IPS-15b (cell line): ENCODE measurements around the gene PCNX4.
"Not testable (repeated sequence)": the region's sequence is repeated elsewhere in the genome, so short reads cannot be mapped to it uniquely, and the experiment has no call there.

Experiments
- H3K27me3 ChIP-seq: one replicate; pipeline ENCODE4 v1.6.1; 2013; ENCODE audit warnings: low read length; ENCODE audit not compliant: control insufficient read depth, insufficient read depth
- H3K36me3 ChIP-seq: one replicate; pipeline ENCODE4 v1.6.1; 2013; ENCODE audit warnings: low read length; ENCODE audit not compliant: control insufficient read depth, insufficient read depth
- H3K4me1 ChIP-seq: one replicate; pipeline ENCODE4 v1.6.1; 2013; ENCODE audit warnings: mild to moderate bottlenecking, low read length; ENCODE audit not compliant: control insufficient read depth, insufficient read depth
- H3K4me3 ChIP-seq: one replicate; pipeline ENCODE4 v1.5.1; 2013; ENCODE audit warnings: low read depth, low read length
- H3K9ac ChIP-seq: one replicate; pipeline ENCODE4 v1.6.1; 2013; ENCODE audit warnings: low read depth, mild to moderate bottlenecking, low read length
- H3K9me3 ChIP-seq: one replicate; pipeline ENCODE4 v1.6.1; 2013; ENCODE audit warnings: mild to moderate bottlenecking, low read length; ENCODE audit not compliant: control insufficient read depth, insufficient read depth

PCNX4 gene

DNA sequence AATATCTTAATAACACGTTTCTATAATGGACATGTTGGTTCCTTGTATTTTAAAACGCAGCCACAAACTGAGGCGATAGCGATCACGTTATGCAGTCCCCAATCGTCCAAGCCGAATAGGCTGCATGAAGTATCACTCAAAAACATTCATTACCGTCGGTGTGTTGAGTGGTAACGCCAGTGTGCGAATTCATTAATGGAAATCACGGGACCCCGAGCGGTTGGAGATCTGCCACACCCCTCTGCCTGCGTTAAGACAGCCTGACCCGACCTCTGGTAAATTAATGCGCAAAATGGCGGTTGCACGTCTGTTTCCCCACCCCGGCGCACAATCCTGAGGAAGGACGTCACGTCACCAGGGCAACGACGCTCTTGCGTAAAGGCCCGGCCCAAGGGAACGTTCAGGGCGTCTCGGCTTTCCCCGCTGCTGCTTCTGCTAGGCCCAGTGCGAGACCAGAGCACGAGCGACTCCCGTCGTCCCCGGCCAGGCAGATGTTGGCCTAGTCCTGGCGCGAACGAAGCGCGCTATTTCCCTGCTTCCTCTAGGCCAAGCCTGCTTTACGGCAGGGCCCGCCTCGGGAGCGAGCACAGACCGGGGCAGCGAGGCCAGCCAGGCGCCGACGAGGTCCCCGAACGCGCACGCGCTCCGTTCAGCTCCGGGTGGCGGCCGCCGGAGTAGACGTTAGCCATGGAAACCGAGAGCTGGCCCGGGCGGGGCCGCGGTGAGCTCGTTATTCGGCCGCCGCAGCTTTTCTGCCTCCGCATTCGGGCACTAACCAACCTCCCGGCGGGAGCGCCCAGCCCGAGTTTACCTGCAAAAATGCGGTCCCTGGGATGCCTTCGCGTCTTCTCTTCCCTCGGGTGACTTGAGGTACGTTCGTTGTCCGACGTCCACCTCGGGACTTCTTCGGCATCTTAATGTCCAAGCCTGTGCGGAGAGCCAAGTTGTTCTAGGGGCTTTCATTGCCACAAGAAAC is at the start of gene PCNX4:
Gene PCNX4, plus strand, starts transcription at position 374 of the 976 bp plus-strand sequence. CDS start 15,716 bp downstream, outside the sequence.
- Histone ChIP-seq H3K9ac (peak within 1 kb of the TSS; percentile 76), H3K9me3 (no peaks in the 10 kb centered on the region), H3K4me3 (peak within 1 kb of the TSS; percentile 92), H3K27me3 (no peaks in the 10 kb centered on the region), H3K36me3 (no peaks in the 10 kb centered on the region), H3K4me1 (peaks cover 17% of the 10 kb centered on the region)

DNA sequence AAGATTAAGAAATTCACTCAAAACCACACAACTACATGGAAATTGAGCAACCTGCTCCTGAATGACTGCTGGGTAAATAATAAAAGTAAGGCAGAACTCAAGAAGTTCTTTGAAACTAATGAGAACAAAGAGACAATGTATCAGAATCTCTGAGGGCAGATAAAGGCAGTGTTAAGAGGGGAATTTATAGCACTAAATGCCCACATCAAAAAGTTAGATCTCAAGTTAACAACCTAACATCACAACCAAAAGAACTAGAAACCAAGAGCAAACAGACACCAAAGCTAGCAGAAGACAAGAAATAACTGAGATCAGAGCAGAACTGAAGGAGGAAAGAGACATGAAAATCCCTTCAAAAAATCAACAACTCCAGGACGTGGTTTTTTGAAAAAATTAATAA is 43.7 kb upstream of the PCNX4 start:
- H3K9me3 ChIP-seq, H3K4me1 ChIP-seq: not testable (repeated sequence)

DNA sequence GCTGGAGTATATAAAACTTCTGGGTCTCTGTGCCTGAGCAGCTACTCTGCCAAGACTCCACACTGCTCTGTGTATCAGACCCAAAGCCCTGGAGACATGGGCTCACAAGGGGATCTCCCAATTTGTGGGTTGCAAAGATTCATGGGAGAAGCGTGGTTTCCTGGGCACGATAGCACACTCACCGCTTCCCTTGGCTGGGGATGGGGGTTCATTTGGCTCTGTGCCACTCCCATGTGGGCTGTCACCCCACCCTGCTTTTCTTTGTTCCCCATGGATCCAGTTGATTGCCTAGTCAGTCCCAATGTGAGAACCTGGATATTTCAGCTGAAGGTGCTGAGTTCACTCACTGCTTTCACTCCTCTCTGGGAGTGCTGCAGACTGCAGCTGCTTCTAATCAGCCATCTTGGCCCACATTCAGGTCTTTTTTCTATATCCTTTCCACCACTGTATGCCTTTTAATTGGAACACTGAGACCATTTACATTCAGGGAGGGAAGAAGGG is 40.0 kb upstream of the PCNX4 start:
- Histone ChIP-seq H3K27me3 (no peaks in the 10 kb centered on the region), H3K9ac (no peak overlapping the region), H3K36me3 (no peaks in the 10 kb centered on the region), H3K9me3 (no peaks in the 10 kb centered on the region), H3K4me1 (no peaks in the 10 kb centered on the region), H3K4me3 (no peak overlapping the region)

More for the DNA sequence above, 43.7 kb upstream of the PCNX4 start:
- not testable (repeated sequence) for H3K27me3 ChIP-seq, H3K4me3 ChIP-seq, H3K9ac ChIP-seq, H3K36me3 ChIP-seq

DNA sequence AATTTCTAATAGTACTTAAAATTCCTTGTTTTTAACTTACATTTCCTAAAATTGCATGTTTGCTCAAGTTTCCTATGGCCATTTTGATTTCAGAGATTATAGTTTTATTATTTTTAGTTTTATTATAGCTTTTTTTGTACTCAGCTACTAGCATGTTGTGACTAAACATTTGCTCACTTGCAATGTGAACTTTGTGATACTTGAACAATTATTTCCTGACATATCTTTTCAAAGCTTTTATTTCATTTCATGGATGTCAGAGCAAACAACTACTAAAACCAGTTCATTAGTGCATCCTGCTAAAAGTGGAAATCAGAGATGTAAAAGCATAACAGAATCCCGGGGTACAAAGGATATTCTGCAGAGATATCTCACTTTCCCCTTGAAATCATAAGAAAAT is 33.6 kb upstream of the PCNX4 start:
- Histone ChIP-seq H3K9ac (no peak overlapping the region), H3K9me3 (no peaks in the 10 kb centered on the region), H3K36me3 (no peaks in the 10 kb centered on the region), H3K4me1 (no peaks in the 10 kb centered on the region), H3K27me3 (no peaks in the 10 kb centered on the region), H3K4me3 (no peak overlapping the region)

DNA sequence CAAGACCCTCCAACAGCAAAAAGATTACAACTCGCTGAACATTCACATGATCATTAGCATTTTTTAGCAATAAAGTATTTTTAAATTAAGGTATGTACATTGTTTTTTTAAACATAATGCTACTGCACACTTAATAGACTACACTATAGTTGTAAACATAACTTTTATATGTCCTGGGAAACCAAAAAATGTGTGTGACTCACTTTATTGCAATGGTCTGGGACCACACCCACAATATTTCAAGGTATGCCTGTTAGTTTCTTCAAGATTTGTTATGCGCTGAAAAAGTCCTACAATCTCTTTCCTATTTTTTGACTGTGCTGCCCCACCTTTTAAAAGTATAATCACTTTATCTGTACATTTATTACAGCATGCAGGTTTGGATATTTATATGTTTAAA is 30.4 kb upstream of the PCNX4 start:
- no peaks in the 10 kb centered on the region for H3K36me3 ChIP-seq

DNA sequence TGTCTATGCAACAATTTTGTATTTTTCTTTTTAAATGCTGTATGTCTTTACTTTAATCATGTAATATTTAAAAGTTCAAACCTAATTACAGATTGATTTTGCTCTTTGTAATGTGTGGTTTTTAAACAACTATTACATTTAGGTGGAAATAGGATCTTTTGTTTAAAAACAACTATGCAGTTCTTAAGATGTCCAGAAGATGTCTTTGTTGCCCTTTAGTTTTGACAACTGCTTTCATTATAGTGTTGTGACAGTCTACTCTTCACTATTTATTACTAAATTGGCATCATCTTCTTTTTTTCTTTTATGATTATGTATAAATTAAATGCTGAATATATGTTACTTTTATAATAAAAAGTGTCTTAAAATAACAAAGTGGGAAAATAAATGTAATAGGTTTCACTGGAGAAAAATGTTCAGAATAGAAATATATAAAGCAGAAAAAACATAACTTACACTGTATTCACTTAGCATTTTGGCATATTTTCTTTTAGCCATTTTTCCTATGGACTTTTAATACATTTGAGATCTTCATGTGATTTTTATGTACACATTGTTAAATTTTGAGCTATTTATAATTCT is 27.1 kb upstream of the PCNX4 start:
- no peak overlapping the region for H3K9ac ChIP-seq
- no peaks in the 10 kb centered on the region for H3K9me3 ChIP-seq
- no peaks in the 10 kb centered on the region for H3K36me3 ChIP-seq
- H3K4me1 ChIP-seq = no peaks in the 10 kb centered on the region
- no peak overlapping the region for H3K4me3 ChIP-seq
- H3K27me3 ChIP-seq = no peaks in the 10 kb centered on the region

More for the DNA sequence above, 30.4 kb upstream of the PCNX4 start:
- Histone ChIP-seq H3K9ac (no peak overlapping the region), H3K4me1 (no peaks in the 10 kb centered on the region), H3K27me3 (no peaks in the 10 kb centered on the region), H3K4me3 (no peak overlapping the region), H3K9me3 (no peaks in the 10 kb centered on the region)

DNA sequence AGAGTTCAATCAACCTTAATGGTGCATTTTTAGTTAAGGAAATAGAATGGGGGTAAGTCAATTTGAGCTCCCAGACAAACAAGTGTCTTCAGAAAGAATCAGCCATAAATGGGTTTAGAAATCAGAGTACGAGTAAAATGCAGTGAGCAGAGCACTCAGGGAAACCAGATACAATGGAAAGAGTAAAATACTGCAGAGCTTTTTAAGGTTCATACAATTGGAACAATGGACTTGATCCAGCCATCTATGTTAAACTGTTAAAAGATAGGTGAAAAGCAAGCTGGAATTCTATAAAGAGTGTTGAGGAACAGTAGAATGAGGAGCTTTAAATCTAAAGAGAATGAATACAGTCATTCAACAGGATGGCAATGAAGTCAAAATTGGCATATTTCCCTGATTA is 23.8 kb upstream of the PCNX4 start:
- Histone ChIP-seq H3K9me3 (no peaks in the 10 kb centered on the region), H3K4me1 (no peaks in the 10 kb centered on the region), H3K27me3 (no peaks in the 10 kb centered on the region), H3K4me3 (no peak overlapping the region), H3K9ac (no peak overlapping the region), H3K36me3 (no peaks in the 10 kb centered on the region)

DNA sequence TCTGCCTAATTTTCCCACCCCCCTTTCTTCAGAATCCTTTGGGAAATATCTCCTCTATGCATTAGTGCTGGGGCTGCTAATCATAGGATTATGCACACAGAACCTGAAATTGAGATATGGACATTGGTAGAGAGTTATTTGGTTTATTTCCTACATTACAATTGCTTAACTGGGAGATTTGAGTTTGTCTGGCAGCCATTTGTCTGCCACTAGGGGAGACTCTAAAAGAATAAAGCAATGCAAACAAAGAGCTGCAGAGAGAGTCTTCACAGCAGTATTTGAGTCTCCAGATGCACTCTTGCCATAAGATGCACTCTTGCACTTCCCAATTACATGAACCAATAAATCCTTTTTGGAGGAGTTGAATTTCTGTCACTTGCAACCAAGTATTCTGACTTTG is 12.0 kb upstream of the PCNX4 start:
- Histone ChIP-seq H3K9me3 (no peaks in the 10 kb centered on the region), H3K4me3 (no peak overlapping the region), H3K36me3 (no peaks in the 10 kb centered on the region), H3K9ac (no peak overlapping the region), H3K27me3 (no peaks in the 10 kb centered on the region), H3K4me1 (peaks cover 5% of the 10 kb centered on the region)

DNA sequence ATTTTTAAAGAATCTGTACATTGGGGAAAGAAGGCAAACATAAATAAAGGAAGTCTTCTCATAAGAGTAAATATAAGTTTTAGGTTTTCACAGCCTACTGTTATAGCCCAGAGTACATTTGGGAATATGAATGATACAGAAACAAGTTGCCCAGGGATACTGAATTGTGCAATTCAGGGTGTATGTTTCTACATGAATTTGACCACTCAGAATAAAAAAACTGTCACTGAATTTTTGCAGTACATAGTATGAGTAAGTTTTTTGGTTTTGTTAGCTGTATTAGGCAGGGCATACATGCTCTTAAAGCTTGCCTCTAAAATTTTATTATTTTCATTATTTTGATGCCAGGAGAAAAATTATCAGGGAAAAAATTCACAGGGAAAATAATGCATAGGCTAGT is 6.6 kb upstream of the PCNX4 start:
- H3K27me3 ChIP-seq = no peaks in the 10 kb centered on the region
- H3K4me3 ChIP-seq = no peak overlapping the region
- no peaks in the 10 kb centered on the region for H3K36me3 ChIP-seq
- no peak overlapping the region for H3K9ac ChIP-seq
- peaks cover under 1% of the 10 kb centered on the region for H3K4me1 ChIP-seq
- no peaks in the 10 kb centered on the region for H3K9me3 ChIP-seq

DNA sequence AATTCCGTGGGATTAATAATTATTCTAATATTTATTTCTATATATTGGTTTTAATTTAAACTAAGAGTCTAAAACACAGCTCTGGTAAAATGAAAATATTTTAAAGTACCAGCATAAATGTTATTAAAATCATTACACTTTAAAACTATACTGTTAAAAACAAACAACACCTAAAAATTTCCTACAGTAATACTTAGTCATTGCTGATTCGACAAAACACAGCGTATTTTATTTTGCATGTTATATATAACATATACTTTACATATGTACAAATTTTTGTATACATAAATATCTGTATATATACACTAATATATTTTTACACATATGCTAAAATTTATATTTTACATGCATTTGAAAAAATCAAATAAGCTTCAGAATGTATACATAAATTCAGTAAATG is 6.0 kb upstream of the PCNX4 start:
- Histone ChIP-seq H3K27me3 (no peaks in the 10 kb centered on the region), H3K9me3 (no peaks in the 10 kb centered on the region), H3K4me1 (no peaks in the 10 kb centered on the region), H3K36me3 (no peaks in the 10 kb centered on the region), H3K9ac (no peak overlapping the region), H3K4me3 (no peak overlapping the region)

DNA sequence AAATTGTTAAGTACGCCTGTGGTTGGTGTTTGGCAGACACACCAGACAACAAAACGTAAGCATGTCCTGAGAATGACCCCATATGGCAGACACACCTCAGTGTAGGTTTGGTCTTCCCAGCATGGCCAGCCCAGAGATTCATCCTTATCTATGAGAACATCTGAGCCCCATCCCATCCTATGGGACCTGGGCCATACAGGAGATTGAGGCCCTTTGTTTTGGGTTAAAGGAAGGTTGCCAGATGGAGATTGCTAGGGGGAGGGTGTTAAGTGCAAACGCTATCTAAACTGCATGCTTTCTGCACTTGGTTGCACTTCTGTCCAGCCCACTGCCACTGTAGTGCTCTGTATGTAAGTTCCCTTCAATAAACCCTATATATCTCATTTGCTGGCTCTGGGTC is 4.1 kb upstream of the PCNX4 start:
- Histone ChIP-seq H3K27me3 (no peaks in the 10 kb centered on the region), H3K4me3 (no peak overlapping the region), H3K9me3 (no peaks in the 10 kb centered on the region), H3K4me1 (no peaks in the 10 kb centered on the region), H3K9ac (no peak overlapping the region), H3K36me3 (no peaks in the 10 kb centered on the region)

DNA sequence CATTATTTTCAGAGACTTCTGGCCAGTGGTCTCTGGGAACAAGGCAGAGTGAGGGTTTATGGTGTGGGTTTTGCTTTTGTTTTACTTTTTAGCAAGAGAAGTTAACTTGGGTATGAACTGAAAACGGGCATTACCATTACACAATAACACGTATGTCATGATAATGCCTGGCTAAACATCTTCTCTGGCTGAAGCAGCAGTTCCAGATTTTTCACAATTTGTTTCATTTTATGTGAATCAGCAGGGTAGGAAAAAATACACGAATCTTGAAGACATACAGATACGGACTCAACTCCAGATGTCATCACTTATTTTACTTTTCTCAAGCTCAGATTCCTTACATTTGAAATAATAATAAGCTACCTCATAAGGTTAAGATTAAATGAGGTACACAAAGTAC is 2.5 kb upstream of the PCNX4 start:
- no peaks in the 10 kb centered on the region for H3K27me3 ChIP-seq
- H3K9me3 ChIP-seq = no peaks in the 10 kb centered on the region
- no peak overlapping the region for H3K9ac ChIP-seq
- no peak overlapping the region for H3K4me3 ChIP-seq
- H3K4me1 ChIP-seq = peaks cover 8% of the 10 kb centered on the region
- no peaks in the 10 kb centered on the region for H3K36me3 ChIP-seq
